HepG2 (cell line): ENCODE data around the gene TNFSF9. TPM values are rescaled to one million over a fixed set of nuclear protein-coding genes. Genes with fewer than 3 reads are reported as not detected.

Experiments used
- ARID5B ChIP-seq: IDR thresholded peaks from 2 replicates; pipeline ENCODE4 v1.4.0; 2020; ENCODE audit warnings: mild to moderate bottlenecking, missing genetic modification reagents
- ERF ChIP-seq: IDR thresholded peaks from 2 replicates; pipeline ENCODE4 v1.6.1; 2018; ENCODE audit warnings: missing biosample characterization, missing genetic modification reagents
- IKZF4 ChIP-seq: sonication (generic); formaldehyde crosslinking; IDR thresholded peaks from 2 replicates; pipeline ENCODE4 v1.5.1; 2020; ENCODE audit warnings: borderline replicate concordance, mild to moderate bottlenecking, low read depth, missing genetic modification reagents; ENCODE audit errors: not compliant biosample characterization
- KDM5B ChIP-seq: sonication (generic); formaldehyde crosslinking; IDR thresholded peaks from 2 replicates; pipeline ENCODE4 v1.4.0; 2020; ENCODE audit warnings: missing genetic modification reagents, mild to moderate bottlenecking, borderline replicate concordance
- SIN3A ChIP-seq: IDR thresholded peaks from 2 replicates; pipeline ENCODE4 v1.6.1; 2011; ENCODE audit warnings: low read depth, mild to moderate bottlenecking, control low read depth, low read length, borderline replicate concordance
- ZNF263 ChIP-seq: sonication (generic); formaldehyde crosslinking; IDR thresholded peaks from 2 replicates; pipeline ENCODE4 v1.4.0; 2020; ENCODE audit warnings: missing genetic modification reagents
- ZNF546 ChIP-seq: sonication (generic); formaldehyde crosslinking; conservative IDR thresholded peaks from 2 replicates; pipeline ENCODE4 v1.8.1; 2023; ENCODE audit warnings: mild to moderate bottlenecking, missing genetic modification reagents
- ZNF713 ChIP-seq: sonication (generic); formaldehyde crosslinking; IDR thresholded peaks from 2 replicates; pipeline ENCODE4 v1.4.0; 2020; ENCODE audit warnings: mild to moderate bottlenecking, missing genetic modification reagents
- ZNF772 ChIP-seq: sonication (generic); formaldehyde crosslinking; IDR thresholded peaks from 2 replicates; pipeline ENCODE4 v1.5.0; 2020; ENCODE audit warnings: mild to moderate bottlenecking, missing genetic modification reagents
- polyA plus RNA-seq, 8 experiments: library from polyadenylated mRNA; depleted of rRNA in 3 of 8; stranded (reverse) in 7 of 8; unstranded in 1 of 8; fragments of >200 nt; fragmentation: Illumina TruSeq in 4 of 8; extraction: Trizol in 4 of 8; gene quantifications; 2 replicates each; pipeline versions ENCODE4 v1.2.1 to v1.2.3, GENCODE V29; 2011 to 2016; ENCODE audit warnings: low read depth in 4 of 8, missing spikeins in 1 of 8, mixed read lengths in 1 of 8; ENCODE audit not compliant: insufficient read depth in 1 of 8
- total RNA-seq, 5 experiments: library from RNA; depleted of rRNA; stranded (reverse); fragments of >200 nt; fragmentation: Illumina TruSeq; extraction: Trizol; gene quantifications; 2 replicates each; pipeline ENCODE4 v1.2.3, GENCODE V29; 2016; ENCODE audit warnings: low read depth in 1 of 5
- TF ChIP-seq, protein P1 (sequence below), 2 experiments: fragments of 450-650 bp in 1 of 2; sonication (generic) in 1 of 2; formaldehyde crosslinking in 1 of 2; IDR thresholded peaks; 2 replicates each; pipeline versions ENCODE4 v1.6.1 to v1.8.0; 2016 to 2022; ENCODE audit warnings: antibody characterized with exemption in 1 of 2, mild to moderate bottlenecking in 1 of 2, missing genetic modification reagents in 1 of 2
- TF ChIP-seq, protein P2 (sequence below): IDR thresholded peaks from 2 replicates; pipeline ENCODE4 v1.6.1; 2016

TNFSF9 gene
- total and polyA plus RNA-seq, 2 of the 13 experiments (the other 11 are each of a cell fraction or from before 2014, with no cell fraction given) = 1.0 to 1.8 TPM

- TF ChIP-seq, protein P1, sequence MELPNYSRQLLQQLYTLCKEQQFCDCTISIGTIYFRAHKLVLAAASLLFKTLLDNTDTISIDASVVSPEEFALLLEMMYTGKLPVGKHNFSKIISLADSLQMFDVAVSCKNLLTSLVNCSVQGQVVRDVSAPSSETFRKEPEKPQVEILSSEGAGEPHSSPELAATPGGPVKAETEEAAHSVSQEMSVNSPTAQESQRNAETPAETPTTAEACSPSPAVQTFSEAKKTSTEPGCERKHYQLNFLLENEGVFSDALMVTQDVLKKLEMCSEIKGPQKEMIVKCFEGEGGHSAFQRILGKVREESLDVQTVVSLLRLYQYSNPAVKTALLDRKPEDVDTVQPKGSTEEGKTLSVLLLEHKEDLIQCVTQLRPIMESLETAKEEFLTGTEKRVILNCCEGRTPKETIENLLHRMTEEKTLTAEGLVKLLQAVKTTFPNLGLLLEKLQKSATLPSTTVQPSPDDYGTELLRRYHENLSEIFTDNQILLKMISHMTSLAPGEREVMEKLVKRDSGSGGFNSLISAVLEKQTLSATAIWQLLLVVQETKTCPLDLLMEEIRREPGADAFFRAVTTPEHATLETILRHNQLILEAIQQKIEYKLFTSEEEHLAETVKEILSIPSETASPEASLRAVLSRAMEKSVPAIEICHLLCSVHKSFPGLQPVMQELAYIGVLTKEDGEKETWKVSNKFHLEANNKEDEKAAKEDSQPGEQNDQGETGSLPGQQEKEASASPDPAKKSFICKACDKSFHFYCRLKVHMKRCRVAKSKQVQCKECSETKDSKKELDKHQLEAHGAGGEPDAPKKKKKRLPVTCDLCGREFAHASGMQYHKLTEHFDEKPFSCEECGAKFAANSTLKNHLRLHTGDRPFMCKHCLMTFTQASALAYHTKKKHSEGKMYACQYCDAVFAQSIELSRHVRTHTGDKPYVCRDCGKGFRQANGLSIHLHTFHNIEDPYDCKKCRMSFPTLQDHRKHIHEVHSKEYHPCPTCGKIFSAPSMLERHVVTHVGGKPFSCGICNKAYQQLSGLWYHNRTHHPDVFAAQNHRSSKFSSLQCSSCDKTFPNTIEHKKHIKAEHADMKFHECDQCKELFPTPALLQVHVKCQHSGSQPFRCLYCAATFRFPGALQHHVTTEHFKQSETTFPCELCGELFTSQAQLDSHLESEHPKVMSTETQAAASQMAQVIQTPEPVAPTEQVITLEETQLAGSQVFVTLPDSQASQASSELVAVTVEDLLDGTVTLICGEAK (IDR thresholded peaks at IDR 0.05) = peak; percentile 1; the same call in 1 of the 2 replicates
- TF ChIP-seq, protein P1 (CRISPR knock-in tag; IDR thresholded peaks at IDR 0.05) = peak; percentile 58; the same call in 1 of the 2 replicates
- TF ChIP-seq ZNF772 (CRISPR knock-in tag) (peak; percentile 56; the same call in 1 of the 2 replicates), IKZF4 (peak; percentile 70), SIN3A (0 out of 2 replicates have a peak, but pooled peaks have one; percentile 33), ZNF263 (CRISPR knock-in tag) (no peak), ZNF546 (0 out of 2 replicates have a peak, but pooled peaks have one; percentile 35), KDM5B (no peak), ERF (CRISPR knock-in tag) (0 out of 2 replicates have a peak, but pooled peaks have one; percentile 36), ARID5B (CRISPR knock-in tag) (no peak), ZNF713 (no peak)
- TF ChIP-seq, protein P2, sequence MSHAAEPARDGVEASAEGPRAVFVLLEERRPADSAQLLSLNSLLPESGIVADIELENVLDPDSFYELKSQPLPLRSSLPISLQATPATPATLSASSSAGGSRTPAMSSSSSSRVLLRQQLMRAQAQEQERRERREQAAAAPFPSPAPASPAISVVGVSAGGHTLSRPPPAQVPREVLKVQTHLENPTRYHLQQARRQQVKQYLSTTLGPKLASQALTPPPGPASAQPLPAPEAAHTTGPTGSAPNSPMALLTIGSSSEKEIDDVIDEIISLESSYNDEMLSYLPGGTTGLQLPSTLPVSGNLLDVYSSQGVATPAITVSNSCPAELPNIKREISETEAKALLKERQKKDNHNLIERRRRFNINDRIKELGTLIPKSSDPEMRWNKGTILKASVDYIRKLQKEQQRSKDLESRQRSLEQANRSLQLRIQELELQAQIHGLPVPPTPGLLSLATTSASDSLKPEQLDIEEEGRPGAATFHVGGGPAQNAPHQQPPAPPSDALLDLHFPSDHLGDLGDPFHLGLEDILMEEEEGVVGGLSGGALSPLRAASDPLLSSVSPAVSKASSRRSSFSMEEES (CRISPR knock-in tag) = peak; percentile 48
Observed at GRCh38 chr19:6530386-6531162, at the start of gene TNFSF9 (continued).
